ENCODE data around the gene CHD9.

DNA sequence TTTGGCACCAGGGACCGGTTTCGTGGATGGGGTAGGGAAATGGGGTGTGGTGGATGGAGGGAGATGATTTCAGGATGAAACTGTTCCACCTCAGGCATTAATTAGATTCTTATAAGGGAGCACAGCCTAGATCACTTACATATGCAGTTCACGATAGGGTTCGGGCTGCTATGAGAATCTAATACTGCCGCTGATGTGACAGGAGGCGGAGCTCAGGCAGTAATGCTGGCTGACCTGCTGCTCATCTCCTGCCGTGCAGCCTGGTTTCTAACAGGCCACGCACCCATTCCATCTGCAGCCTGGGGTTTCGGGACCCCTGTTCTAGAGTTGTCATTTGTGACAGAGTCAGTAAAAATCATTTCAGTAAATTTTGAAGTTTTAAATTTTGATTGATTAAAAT, 99.7 kb downstream of the CHD9 start:
- TF ChIP-seq, protein P1, sequence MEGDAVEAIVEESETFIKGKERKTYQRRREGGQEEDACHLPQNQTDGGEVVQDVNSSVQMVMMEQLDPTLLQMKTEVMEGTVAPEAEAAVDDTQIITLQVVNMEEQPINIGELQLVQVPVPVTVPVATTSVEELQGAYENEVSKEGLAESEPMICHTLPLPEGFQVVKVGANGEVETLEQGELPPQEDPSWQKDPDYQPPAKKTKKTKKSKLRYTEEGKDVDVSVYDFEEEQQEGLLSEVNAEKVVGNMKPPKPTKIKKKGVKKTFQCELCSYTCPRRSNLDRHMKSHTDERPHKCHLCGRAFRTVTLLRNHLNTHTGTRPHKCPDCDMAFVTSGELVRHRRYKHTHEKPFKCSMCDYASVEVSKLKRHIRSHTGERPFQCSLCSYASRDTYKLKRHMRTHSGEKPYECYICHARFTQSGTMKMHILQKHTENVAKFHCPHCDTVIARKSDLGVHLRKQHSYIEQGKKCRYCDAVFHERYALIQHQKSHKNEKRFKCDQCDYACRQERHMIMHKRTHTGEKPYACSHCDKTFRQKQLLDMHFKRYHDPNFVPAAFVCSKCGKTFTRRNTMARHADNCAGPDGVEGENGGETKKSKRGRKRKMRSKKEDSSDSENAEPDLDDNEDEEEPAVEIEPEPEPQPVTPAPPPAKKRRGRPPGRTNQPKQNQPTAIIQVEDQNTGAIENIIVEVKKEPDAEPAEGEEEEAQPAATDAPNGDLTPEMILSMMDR (IDR thresholded peaks at IDR 0.05) = no peak
- TF ChIP-seq POLR2A (IDR thresholded peaks at IDR 0.05) = no peak
